Gastrocnemius medialis (tissue), 4 donors: ENCODE measurements around the gene NR2C1.
"Not testable (repeated sequence)": the region's sequence is repeated elsewhere in the genome, so short reads cannot be mapped to it uniquely, and the experiment has no call there.

Experiments
- POLR2A ChIP-seq, 2 donors: fragments of 450-650 bp; IDR thresholded peaks; one replicate each; pipeline ENCODE4 v1.6.1; 2017; ENCODE audit warnings: antibody characterized with exemption in 2 of 2, mild to moderate bottlenecking in 2 of 2, moderate library complexity in 2 of 2
- TF ChIP-seq, protein P1 (sequence below), 5 experiments: fragments of 450-650 bp in 3 of 5; fragments of 200-600 bp in 2 of 5; sonication (generic) in 2 of 5; IDR thresholded peaks in 4 of 5; conservative IDR thresholded peaks in 1 of 5; 1 replicate in 4 of 5; 2 replicates in 1 of 5; pipeline ENCODE4 v1.5.1; 2016 to 2019; ENCODE audit warnings: antibody characterized with exemption in 5 of 5, mild to moderate bottlenecking in 3 of 5, moderate library complexity in 3 of 5

DNA sequence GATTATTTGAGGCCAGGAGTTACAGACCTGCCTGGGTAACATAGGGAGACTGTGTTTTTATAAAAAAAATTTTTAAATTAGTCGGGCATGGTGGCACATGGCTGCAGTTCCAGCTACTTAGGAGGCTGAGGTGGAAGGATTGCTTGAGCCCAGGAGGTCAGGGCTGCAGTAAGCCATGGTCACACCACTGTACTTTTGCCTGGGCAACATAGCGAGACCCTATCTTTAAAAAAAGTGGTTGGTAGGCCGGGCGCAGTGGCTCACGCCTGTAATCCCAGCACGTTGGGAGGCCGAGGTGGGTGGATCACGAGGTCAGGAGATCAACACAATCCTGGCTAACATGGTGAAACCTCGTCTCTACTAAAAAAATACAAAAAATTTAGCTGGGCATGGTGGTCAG is 88.3 kb downstream of the NR2C1 start:
- not testable (repeated sequence) for TF ChIP-seq POLR2A (IDR thresholded peaks at IDR 0.05)
- TF ChIP-seq, protein P1, sequence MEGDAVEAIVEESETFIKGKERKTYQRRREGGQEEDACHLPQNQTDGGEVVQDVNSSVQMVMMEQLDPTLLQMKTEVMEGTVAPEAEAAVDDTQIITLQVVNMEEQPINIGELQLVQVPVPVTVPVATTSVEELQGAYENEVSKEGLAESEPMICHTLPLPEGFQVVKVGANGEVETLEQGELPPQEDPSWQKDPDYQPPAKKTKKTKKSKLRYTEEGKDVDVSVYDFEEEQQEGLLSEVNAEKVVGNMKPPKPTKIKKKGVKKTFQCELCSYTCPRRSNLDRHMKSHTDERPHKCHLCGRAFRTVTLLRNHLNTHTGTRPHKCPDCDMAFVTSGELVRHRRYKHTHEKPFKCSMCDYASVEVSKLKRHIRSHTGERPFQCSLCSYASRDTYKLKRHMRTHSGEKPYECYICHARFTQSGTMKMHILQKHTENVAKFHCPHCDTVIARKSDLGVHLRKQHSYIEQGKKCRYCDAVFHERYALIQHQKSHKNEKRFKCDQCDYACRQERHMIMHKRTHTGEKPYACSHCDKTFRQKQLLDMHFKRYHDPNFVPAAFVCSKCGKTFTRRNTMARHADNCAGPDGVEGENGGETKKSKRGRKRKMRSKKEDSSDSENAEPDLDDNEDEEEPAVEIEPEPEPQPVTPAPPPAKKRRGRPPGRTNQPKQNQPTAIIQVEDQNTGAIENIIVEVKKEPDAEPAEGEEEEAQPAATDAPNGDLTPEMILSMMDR (IDR thresholded peaks at IDR 0.05 in 4 of 5, conservative IDR thresholded peaks at IDR 0.05 in 1 of 5) = not testable (repeated sequence)
